NCI-H345 treated with DMSO at 0.1 percent for 48 hours (cell line): Measurements from ENCODE around the gene TRPV6.

Experiments
- DNase-seq: peaks from one replicate; lab custom pipeline; 2025; ENCODE audit not compliant: unreplicated experiment; lab: John Stamatoyannopoulos, UW

TRPV6 gene

DNA sequence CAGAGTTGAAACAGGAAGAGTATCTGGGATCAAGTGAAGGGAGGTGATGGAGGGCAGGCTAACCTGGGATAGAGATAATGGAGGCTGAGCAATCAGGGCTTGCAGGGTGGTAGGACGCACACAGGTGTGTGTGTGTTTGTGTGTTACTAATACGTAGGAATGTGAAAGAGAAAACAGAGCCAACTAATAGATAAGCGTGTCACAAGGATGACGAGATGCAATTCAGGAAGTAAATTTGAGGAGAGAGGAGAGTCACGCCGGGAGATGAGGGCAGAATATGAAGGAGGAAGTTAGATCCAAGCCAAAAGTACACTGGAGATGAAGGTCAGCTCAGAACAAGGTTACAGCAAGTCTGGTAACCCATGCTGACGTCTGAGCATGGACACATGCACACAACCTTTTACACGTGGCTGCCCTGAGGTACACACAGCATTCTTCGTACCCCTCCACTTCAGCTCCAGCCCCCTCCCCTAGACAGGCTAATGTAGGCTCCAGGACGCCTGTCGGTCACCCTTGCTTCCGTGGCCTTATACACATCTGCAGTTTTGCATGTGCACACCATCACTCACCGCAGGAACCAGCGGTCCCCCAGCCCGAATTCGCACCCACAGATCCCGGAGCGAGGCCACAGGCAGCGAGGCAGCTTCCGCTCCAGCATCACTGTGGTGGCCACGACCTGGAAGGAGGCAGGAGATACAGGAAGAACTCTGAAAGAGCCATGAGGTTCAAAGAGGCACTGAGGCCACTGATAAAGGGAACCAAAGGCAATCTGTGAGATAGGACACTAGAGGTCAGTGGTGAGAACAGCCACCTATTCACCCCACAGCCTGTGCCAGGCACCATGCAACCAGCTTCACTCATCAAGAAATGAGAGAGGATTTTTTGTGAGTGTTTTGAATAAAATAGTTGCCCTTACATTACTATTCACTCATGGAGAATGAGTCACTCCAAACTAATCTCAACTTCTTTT lies 23.7 kb upstream of the TRPV6 start:
- no peak for DNase-seq

DNA sequence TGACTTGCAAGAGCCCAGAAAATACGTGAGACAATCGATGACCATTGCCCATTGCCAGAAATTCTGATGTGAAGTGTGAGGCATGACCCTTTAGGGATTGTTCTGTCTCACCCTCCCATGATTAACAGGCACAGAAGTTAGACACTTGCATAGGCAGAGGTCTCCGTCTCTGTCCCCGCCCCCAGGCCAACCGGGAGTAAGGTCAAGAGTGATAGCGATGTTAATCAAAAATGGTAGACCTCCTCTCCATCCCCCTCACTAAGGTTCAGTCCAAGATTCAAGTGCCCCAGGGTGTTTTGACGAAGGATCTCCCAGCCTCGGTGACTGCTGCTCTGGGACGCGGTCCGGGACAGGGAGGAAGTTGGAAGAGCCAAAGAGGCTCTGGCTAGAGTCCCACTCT lies 22.7 kb upstream of the TRPV6 start:
- DNase-seq = no peak

DNA sequence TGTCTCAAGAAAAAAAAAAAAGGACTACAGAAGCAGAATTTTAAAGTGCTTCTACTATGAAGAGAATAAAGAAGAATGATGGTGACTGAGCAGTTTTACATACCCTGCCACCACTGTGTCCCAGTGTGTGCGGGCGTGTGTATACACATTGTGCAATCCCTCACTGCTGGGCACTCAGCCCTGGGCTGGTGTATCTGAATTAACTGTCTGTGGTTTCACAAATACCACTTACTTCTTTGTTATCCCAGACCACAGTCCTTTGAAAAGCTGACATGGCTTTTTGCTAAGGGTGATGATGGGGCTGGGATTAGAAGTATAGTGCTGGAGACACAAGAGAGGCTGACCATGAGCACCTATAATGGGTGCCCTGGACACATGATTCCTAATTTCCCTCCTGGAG lies 21.1 kb upstream of the TRPV6 start:
- DNase-seq = no peak

DNA sequence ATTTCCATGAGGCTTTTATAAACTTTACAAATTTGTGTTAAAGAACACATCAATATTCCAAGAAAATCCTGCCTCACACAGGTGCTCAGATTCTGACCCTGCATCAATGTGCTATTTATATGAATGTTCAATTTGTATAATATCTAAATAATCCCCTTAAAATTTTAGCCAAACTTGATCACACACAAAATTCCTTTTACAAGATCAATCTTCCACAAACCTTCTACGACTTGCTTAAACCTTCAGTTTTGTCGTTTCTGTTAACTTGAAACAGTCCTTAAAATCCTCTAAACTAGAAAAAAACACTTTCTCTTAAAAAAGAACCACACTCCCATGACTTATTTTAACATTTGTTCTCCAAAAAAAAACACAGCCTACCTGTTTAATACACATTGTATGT lies 20.2 kb upstream of the TRPV6 start:
- no peak for DNase-seq

DNA sequence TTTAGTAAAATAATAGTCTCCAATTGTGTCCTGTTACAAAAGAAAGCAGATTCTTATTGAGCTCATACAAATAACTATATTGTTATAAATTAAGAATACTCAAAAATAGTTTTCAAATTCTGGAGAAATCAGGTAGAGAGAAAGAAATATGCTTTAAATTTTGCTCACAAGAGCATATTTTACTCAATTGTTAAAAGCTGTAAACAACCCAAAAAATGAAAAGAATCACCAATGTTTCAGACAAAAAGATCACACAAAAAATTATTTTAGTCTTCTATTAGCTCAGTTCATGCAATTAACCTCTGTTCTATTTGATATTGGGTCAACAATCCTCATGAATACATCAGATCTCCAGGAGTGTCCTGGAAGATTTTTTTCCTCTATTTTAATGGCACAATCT lies 18.6 kb upstream of the TRPV6 start:
- no peak for DNase-seq

DNA sequence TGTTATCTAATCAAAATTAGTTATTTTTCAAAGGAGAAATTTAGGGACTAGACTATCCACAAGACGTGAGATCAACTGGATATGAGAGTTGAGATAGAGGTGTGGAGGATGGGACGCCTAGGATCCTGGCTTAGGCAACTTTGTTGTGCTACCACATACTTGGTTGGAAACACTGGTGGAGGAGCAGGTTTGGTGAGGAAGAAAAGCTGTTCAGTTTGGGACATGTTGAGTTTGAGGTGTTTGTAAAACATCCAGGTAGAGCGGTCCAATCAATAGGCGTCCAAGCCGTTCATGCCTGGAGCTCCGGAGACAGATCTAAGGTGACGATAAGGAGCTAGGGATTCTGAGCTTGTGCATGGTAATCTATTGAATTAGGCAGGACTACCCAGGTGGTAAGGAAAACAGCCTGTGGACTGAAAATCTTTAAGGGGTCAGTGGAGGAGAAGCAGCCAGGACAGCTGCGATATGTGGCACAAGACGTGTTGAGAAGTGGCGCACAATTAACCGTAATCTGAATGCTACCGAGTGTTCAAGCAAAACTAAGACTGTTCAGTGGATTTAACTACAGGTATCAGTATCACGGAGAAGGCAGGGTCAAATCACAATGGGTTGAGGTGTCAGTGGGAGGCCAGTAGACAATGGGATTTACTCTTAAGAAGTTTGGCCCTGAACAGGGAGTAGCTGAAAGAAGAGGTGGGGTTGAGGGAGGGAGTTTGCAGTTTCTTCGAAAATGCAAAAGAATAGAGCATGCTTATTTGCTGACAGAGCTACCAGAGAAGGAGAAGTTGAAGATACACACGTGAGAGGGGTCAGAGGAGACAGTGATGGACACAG lies 16.1 kb upstream of the TRPV6 start:
- DNase-seq = no peak

DNA sequence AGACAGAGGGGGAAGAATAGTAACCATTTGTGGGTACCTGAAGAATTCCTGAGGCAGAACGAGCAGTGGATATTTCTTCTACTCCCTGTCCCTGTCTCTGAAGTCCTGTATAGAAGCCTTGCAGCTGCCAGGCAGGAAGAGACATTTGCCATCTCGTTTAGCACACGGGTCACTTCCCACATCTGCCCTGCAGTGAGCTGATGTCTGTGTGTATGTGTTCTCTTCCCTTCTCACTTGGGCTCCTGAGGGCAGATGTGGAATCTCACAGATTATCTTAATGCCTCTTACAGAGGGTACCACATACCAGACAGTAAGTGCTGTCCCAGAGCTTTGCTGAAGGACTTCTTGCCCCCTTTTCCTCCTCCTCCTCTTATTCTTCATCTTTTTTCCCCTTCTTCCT lies 14.1 kb upstream of the TRPV6 start:
- no peak for DNase-seq

DNA sequence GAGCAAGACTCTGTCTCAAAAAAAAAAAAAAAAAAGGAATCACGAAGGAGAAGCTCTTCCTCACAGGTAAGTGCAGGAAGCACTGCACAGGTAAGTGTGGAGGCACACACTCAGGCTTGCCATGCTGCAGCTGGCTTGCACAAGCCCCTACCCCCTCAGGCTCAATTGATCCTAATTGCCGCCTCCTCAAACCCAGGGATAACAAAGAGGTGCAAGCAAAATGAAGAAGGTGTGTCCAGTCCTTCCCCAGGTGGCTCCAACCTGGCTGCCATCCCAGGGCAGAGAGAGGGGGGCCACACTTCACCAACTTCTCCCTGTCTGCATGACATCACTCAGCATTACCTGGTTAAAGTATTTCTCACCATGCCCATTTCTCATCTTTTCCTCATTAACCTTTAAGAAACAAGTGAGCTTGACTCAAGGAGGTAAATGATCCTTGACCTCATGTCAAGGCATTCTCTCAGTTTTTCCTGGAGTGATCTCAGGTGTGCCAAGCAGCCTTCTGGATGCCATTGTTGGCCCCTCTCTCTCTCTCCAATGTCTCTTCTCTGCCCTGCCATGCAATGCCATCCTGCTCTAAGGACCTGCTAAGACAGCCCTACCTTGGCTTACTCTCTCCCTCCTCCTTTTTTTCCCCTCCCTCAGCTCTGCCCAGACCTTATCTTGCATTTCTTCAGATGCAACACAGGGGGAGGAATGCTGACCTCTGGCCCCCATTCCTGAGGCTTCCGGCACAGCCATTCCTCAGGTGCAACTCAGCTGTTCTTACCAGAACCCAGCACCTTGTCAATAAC lies 13.0 kb upstream of the TRPV6 start:
- DNase-seq = peak; percentile 68

DNA sequence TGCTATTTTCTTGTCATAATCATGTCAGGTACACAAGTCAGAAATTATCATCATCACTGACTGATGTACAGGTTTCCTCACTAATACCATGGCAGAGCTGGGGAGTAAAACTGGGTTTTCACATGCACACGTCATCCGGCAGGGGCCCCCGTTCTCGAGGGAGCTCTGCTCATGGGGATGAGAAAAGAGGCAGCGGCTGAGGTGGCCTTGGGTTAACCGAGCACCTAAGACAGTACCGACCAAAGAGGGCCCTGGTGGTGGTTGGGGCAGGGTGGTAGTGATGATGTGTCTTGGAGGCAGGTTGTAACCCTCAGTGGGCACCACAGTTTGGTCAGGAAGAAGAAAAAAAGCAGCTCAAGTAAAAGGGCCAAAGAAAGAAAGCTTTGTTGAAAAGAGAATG lies 12.1 kb upstream of the TRPV6 start:
- DNase-seq = no peak

DNA sequence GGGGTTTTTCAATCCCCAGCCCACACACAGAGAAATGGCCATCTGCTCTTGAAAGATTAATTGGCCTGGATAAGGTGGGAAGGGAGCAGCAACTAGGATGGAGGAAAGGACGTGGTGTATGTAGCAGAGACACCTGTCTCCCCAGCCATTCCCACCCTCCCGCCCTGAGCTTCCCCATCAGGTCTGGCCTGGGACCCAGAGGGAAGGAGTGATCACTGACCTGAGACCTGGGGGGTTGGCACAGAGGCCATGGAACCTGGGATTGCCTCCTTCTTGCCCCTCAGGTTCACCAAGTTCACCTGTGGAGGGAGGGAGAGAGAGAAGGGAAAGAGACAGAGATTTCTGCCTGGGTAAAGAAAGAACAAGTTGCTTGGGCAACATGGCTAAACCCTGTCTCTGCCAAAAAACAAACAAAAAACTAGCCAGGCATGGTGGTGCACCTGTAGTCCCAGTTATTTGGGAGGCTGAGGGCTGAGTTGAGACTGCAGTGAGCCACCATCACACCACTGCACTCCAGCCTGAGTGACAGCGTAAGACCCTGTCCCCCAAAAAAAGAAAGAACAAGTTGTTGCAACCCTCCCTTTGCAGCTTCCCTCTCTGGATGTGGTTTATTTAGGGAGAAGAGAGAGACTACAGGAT lies 11.3 kb upstream of the TRPV6 start:
- no peak for DNase-seq

DNA sequence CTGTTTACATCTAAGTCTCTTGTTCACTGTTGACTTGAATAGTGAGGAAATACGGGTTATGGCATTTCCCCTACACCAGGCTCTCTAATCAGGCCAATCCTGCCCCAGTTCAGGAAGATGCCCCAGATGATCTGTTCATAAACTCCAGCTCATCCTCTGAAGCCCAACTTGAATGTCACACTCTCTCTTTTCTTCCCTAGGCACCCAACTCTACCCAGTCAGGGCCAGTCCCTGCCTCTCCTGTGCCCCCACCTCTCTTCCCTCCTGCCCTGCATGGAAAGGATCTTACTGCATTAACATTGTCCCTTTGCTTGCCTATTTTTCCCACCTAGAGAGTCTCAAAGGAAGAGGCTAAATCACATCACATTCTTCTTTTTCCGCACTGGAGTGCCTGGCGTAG lies 10.6 kb upstream of the TRPV6 start:
- DNase-seq = no peak

DNA sequence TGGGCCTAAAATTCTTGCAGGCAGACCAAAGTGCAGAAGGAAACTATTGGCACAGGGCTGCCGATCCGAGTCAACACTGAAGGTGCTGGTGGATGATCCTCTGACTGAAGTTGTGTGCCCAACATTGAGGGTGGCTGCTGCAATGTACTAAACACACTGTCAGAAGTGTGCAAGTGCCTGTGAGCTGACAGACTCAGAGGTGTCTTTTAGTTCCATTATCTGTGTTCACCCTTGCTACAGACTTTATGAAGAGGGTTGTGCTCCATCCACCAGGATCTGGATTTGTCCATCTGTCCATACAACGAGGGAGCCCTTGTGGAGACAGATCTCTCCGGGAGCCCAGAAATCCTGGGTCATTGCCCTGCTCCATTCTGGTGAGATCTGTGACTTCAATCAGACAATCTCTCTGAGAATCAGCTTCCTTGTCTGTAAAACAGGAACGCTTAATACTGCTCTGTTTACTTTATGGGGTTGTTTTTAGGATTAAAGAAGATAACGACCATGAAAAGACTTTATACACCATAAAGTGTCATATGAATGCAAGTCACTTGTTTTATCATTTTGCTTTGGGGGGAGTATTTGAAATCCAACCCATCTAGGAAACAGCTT lies 9.5 kb upstream of the TRPV6 start:
- no peak for DNase-seq

DNA sequence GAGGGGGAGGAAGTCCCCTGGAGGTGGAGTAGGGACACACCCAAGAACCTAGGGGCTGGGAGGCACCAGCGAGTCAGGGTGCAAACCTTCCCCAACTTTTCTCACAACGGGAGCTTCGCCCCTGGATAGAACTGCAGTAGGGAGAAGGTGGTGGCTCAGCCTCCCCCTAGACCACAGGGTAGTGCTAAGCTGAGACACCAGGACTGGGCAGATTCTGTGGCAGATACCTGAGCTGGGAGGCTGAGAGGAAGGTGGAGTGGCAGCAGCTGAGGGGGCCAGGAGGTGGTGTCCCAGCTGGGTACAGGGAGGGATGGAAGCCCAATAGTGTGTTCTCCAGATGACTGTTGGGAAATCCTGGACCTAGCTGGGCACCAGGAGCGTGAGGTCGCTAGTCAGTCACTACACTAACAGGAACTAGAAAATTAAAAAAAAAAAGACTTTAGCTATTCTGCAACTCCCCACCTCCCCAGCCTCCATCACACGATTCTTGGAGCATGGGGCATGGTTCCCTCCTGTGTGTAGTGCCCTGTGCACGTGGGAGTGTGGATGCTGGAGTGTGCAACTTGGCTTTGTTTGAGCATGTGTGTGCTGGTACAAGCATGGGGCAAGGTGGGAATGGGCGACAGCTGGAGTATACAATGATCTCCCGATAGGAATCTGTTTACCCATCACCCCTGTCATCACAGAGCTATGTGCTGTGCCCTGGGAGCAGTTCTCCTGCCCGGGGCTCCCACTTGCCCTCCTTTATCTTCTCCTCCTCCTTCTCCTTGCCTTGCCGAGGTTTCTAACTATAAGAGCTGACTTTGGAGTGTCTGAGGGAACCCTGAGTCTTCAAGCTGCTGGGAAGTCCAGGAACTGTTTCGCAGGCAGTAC lies 8.8 kb upstream of the TRPV6 start:
- DNase-seq = no peak

DNA sequence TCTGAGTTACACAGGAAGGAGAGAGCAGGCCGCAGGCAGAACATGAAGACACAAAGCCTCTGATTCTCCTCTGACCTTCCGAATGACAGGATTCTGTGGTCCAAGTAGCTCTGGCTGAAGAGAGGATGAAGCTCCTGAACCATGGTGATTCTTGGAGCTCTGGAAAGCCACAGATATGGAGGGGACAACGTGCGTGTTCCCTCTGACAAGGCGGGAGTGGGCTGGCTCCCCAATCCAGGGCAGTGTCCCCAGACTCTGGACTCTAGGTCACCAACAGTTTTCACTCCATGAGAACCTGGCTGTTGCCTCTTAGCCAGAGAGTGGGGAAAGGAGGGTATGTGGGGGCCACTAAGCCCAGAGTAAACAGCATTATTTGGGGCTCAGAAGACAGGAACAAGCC lies 7.4 kb upstream of the TRPV6 start:
- no peak for DNase-seq

DNA sequence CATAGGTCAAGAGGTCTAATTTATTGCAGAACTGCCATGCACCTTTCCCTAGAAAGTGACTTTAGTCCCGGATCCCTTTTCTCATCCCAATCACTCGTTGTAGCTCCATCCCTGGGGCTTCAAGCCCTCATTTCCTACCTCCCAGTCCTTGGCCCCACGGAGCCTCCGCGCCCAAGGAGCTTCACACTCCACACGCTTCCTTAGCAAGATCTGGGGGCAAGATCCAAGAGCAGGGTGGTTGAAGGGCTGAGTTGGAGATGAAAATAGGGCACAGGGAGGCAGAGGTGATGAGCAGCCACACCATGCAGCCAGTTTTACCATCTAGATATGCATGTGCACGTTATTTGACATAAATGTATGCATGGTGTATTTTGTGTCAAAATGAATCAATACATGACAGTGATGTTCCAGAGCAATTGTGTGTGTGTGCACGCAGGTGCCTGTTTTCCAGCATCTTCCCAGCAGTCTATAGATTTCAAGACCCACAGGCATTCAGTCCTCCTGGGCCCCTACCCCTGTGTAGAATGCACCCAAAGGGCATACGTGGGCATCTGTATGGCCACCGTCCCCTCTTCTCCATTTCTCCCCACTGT lies 6.0 kb upstream of the TRPV6 start:
- DNase-seq = no peak

DNA sequence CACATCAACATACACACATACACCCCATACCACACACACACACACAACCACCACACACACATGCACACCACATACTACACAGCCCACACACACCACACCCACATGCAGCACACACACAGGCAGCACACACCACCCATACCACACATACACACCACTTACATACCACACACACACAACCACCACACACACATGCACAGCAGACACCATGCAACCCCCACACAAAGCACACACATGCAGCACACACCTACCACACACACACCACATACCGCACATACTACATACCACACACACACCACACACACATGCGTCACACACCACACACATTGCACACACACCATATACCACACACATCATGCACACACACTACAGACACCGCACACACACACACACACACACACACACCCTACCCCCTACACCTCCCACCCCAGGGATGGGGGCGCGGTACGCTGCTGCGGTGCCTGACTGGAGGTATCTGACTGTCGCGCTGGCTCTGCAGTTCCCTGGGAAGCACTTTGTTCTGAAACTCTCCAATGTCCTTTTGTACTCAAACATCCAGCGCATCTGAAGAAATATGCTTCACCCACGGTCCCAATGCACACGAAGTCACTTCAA lies 5.4 kb upstream of the TRPV6 start:
- no peak for DNase-seq

DNA sequence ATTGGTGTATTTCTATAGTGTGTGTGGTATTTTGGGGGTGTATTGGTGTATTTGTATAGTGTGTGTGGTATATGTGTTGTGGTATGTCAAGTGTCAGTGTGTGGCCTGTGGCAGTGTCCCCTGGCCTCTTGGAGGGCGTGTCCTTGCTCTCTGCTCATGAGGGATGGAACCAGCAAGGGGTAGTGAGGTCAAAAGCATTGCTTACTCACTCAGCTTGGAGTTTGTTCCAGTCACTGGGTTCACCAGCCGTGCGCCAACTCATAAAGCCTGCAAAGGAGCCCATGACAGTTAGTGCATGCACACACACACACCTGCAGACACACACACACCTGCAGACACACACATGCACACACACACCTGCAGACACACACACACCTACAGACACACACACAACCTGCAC lies 4.3 kb upstream of the TRPV6 start:
- no peak for DNase-seq

DNA sequence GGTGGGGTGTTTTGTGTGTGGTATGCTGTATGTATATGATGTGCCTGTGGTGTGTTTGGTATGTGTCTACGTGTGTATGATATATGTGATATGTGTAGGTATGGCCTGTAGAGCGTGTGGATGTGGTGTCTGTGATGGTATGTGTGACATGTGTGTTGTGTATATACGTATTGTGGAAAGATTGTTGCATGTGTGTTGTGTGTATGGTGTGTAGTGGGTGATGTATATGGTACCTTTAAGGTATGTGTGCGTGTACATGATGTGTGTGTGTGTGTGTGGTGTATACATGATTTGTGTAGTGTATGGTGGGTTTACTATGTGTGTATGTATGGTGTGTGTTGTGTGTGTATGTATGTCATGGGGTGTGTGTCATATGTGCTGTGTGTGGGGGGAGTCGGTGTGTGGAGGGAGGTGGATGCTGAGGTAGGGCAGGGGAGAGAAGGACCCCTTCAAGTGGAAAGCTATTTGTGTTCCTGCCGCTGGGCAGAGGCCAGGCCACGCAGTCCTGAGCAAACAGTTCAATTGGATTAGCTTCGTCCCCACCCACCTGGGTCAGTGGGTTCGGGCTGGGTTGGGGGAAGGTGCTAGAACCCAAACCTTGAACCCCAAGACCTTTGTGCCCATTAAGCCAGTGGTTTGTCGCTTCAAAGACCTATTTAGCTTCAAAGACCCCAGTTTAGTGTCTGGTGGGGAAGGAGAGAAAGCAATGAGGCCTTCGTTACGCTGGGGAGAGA lies 1.9 kb upstream of the TRPV6 start:
- no peak for DNase-seq
